GM12878 (cell line): ENCODE results near the gene SDF4. TPM values are rescaled to one million over a fixed set of nuclear protein-coding genes. Genes with fewer than 3 reads are reported as not detected.

Experiments used
- CBX5 ChIP-seq: sonication (generic); IDR thresholded peaks from 2 replicates; pipeline ENCODE4 v1.6.1; 2016; ENCODE audit warnings: low read depth, moderate library complexity, mild to moderate bottlenecking, inconsistent platforms
- E2F8 ChIP-seq: fragments of 450-650 bp; IDR thresholded peaks from 2 replicates; pipeline ENCODE4 v1.6.1; 2018; ENCODE audit warnings: mild to moderate bottlenecking, low read depth, moderate library complexity; ENCODE audit not compliant: partially characterized antibody
- HCFC1 ChIP-seq: fragments of 150-350 bp; IDR thresholded peaks from 2 replicates; pipeline ENCODE4 v1.6.1; 2014; ENCODE audit warnings: low read length
- SIX5 ChIP-seq: IDR thresholded peaks from 2 replicates; pipeline ENCODE4 v1.6.1; 2011; ENCODE audit warnings: mild to moderate bottlenecking, low read depth, low read length, moderate library complexity; ENCODE audit not compliant: severe bottlenecking
- ZBTB4 ChIP-seq: fragments of 450-650 bp; formaldehyde crosslinking; IDR thresholded peaks from 2 replicates; pipeline ENCODE4 v1.4.0; 2022; ENCODE audit warnings: mild to moderate bottlenecking, moderate library complexity
- polyA plus RNA-seq, 11 experiments: library from polyadenylated mRNA; depleted of rRNA in 4 of 11; unstranded in 6 of 11; stranded (reverse) in 5 of 11; fragments of >200 nt; fragmentation: Nextera tagmentation in 4 of 11; fragmentation: Illumina TruSeq in 1 of 11; extraction: Ambion mirVana in 4 of 11; extraction: Trizol in 1 of 11; gene quantifications; 1 replicate in 1 of 11; 2 replicates in 10 of 11; pipeline versions ENCODE4 v1.2.1 to v1.2.3, GENCODE V29; 2011 to 2016; ENCODE audit warnings: inconsistent platforms in 2 of 11, missing spikeins in 2 of 11, low read depth in 1 of 11
- total RNA-seq, 4 experiments: library from RNA; depleted of rRNA in 3 of 4; stranded (reverse); fragments of >200 nt in 3 of 4; fragmentation: Illumina TruSeq in 1 of 4; extraction: Trizol in 1 of 4; gene quantifications; 2 replicates each; pipeline versions ENCODE4 v1.2.1 to v1.2.3, GENCODE V29; 2013 to 2021
- TF ChIP-seq, protein P1 (sequence below): fragments of 450-650 bp; IDR thresholded peaks from 2 replicates; pipeline ENCODE4 v1.6.1; 2016; ENCODE audit warnings: mild to moderate bottlenecking, moderate library complexity, borderline replicate concordance
- TF ChIP-seq, protein P2 (sequence below): fragments of 450-650 bp; IDR thresholded peaks from 2 replicates; pipeline ENCODE4 v1.6.1; 2017; ENCODE audit warnings: mild to moderate bottlenecking, low read depth, inconsistent platforms; ENCODE audit not compliant: poor library complexity, severe bottlenecking

SDF4 gene
- total and polyA plus RNA-seq, 10 of the 15 experiments (the other 5 are each of a cell fraction or from before 2014, with no cell fraction given), result 0.44 to 97.2 (median 40.2) TPM

- TF ChIP-seq E2F8, result no peak
- TF ChIP-seq HCFC1, result no peak
- no peak for TF ChIP-seq ZBTB4
- TF ChIP-seq, protein P1, sequence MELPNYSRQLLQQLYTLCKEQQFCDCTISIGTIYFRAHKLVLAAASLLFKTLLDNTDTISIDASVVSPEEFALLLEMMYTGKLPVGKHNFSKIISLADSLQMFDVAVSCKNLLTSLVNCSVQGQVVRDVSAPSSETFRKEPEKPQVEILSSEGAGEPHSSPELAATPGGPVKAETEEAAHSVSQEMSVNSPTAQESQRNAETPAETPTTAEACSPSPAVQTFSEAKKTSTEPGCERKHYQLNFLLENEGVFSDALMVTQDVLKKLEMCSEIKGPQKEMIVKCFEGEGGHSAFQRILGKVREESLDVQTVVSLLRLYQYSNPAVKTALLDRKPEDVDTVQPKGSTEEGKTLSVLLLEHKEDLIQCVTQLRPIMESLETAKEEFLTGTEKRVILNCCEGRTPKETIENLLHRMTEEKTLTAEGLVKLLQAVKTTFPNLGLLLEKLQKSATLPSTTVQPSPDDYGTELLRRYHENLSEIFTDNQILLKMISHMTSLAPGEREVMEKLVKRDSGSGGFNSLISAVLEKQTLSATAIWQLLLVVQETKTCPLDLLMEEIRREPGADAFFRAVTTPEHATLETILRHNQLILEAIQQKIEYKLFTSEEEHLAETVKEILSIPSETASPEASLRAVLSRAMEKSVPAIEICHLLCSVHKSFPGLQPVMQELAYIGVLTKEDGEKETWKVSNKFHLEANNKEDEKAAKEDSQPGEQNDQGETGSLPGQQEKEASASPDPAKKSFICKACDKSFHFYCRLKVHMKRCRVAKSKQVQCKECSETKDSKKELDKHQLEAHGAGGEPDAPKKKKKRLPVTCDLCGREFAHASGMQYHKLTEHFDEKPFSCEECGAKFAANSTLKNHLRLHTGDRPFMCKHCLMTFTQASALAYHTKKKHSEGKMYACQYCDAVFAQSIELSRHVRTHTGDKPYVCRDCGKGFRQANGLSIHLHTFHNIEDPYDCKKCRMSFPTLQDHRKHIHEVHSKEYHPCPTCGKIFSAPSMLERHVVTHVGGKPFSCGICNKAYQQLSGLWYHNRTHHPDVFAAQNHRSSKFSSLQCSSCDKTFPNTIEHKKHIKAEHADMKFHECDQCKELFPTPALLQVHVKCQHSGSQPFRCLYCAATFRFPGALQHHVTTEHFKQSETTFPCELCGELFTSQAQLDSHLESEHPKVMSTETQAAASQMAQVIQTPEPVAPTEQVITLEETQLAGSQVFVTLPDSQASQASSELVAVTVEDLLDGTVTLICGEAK, result no peak
- no peak for TF ChIP-seq SIX5
- no peak for TF ChIP-seq CBX5
- TF ChIP-seq, protein P2, sequence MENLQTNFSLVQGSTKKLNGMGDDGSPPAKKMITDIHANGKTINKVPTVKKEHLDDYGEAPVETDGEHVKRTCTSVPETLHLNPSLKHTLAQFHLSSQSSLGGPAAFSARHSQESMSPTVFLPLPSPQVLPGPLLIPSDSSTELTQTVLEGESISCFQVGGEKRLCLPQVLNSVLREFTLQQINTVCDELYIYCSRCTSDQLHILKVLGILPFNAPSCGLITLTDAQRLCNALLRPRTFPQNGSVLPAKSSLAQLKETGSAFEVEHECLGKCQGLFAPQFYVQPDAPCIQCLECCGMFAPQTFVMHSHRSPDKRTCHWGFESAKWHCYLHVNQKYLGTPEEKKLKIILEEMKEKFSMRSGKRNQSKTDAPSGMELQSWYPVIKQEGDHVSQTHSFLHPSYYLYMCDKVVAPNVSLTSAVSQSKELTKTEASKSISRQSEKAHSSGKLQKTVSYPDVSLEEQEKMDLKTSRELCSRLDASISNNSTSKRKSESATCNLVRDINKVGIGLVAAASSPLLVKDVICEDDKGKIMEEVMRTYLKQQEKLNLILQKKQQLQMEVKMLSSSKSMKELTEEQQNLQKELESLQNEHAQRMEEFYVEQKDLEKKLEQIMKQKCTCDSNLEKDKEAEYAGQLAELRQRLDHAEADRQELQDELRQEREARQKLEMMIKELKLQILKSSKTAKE, result no peak
These were observed 13.1 kb downstream of the SDF4 start (continued) for GRCh38 chr1:1218524-1219200.
